MM.1S (cell line): ENCODE results near the gene NELL1.

Experiments used
- CTCF ChIP-seq: fragments of 300-600 bp; sonication (generic); IDR thresholded peaks from 2 replicates; pipeline ENCODE4 v1.5.1; 2016; ENCODE audit warnings: antibody characterized with exemption, low read length, mixed read lengths
- EZH2 ChIP-seq: fragments of 300-600 bp; sonication (generic); optimal IDR thresholded peaks from 2 replicates; pipeline ENCODE3; 2017; ENCODE audit warnings: low read depth, mild to moderate bottlenecking, antibody characterized with exemption, low read length, mixed read lengths

- no peak for TF ChIP-seq CTCF
- no peak for TF ChIP-seq EZH2
Measured at GRCh38 chr11:21402274-21402673, 732.9 kb downstream of the NELL1 start.
